Progenitor cell of endocrine pancreas (in vitro differentiated cells): ENCODE measurements around the gene MRRF. TPM values are rescaled to one million over a fixed set of nuclear protein-coding genes. Genes with fewer than 3 reads are reported as not detected.

Experiments
- DNase-seq: peaks from one replicate; pipeline ENCODE4 v3.0.0; 2021; ENCODE audit warnings: low spot score; ENCODE audit not compliant: unreplicated experiment
- H3K27ac Mint-ChIP-seq: 2 replicates; pipeline ENCODE4 v1.8.0; 2021; ENCODE audit warnings: mild to moderate bottlenecking, moderate library complexity, mixed read lengths
- H3K27me3 Mint-ChIP-seq: 2 replicates; pipeline ENCODE4 v1.8.0; 2021; ENCODE audit warnings: mixed read lengths
- H3K36me3 Mint-ChIP-seq: 2 replicates; pipeline ENCODE4 v1.8.0; 2022; ENCODE audit warnings: mixed read lengths; ENCODE audit not compliant: insufficient read depth
- H3K4me1 Mint-ChIP-seq: 2 replicates; pipeline ENCODE4 v1.8.0; 2021; ENCODE audit warnings: low read depth, mixed read lengths
- H3K4me3 Mint-ChIP-seq: 2 replicates; pipeline ENCODE4 v1.8.0; 2021; ENCODE audit warnings: low read depth, mild to moderate bottlenecking, moderate library complexity, mixed read lengths
- H3K9me3 Mint-ChIP-seq: 2 replicates; pipeline ENCODE4 v1.8.0; 2021; ENCODE audit warnings: low read depth, mixed read lengths
- CTCF ChIP-seq: fragments of 200-600 bp; sonication (generic); IDR thresholded peaks from one replicate; pipeline ENCODE4 v1.5.0; 2021; ENCODE audit warnings: antibody characterized with exemption, mild to moderate bottlenecking; ENCODE audit not compliant: unreplicated experiment
- total RNA-seq: library from RNA; stranded (reverse); gene quantifications from 2 replicates; pipeline ENCODE4 v1.2.1, GENCODE V29; 2021

The MRRF gene
- total RNA-seq, 1 donor from 2014 or later, result 34.3 TPM

DNA sequence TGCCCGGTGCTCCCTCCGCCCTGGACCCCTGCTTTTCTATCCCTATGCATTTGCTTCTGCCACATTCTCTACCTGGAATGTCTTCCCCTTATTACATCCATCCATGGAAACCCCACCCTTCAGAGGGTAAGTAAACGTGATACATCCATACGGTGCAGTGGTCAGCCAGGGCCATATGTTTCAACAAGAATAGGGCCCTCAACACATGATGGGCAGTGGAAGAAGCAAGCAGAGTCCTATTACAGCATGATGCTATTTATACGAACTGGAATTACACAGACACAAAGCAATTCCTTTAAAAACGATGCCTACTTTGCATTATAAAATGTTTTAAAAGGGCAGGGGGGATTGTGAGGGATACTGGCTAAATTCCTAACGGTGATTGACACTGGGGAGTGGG is 68.0 kb downstream of the MRRF start:
- no peaks in the 10 kb centered on the region for H3K36me3 Mint-ChIP-seq
- peaks cover 18% of the 10 kb centered on the region for H3K27me3 Mint-ChIP-seq
- no peak for TF ChIP-seq CTCF
- no peak overlapping the region for H3K4me3 Mint-ChIP-seq
- H3K9me3 Mint-ChIP-seq, result no peaks in the 10 kb centered on the region
- no peaks in the 10 kb centered on the region for H3K4me1 Mint-ChIP-seq
- no peak for DNase-seq
- H3K27ac Mint-ChIP-seq, result no peak overlapping the region

DNA sequence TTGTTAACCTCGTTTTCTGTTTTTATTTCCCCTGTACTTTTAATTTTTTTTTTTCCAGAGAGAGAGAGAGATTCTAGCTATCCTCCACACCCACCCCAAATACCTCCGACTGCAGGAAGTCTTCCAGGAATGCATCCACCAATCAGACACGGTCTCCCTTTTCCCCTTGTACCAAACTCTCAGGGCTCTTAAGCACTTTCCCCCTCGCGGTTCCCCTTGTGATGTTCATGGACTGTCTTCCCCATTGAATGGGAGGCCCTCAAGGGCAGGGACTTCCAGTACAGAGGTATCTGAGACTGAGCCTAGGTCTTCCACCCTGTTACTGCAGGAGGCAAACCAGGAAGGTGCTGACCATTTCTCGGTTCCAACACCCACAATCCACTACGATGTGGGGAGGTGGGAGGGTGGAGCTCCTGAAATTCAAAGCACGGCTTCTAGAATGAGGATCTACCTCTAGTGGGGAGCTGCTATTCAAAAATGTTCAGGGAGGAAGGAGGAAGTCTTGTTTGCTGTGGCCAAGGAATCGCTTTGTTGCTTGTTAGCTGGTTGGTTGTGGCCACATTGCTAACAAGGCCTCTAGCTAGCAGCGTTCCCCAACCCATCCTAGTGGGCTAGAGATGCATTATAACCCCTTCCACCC is 68.6 kb downstream of the MRRF start:
- no peaks in the 10 kb centered on the region for H3K4me1 Mint-ChIP-seq
- no peaks in the 10 kb centered on the region for H3K9me3 Mint-ChIP-seq
- TF ChIP-seq CTCF, result no peak
- no peak for DNase-seq
- H3K4me3 Mint-ChIP-seq, result no peak overlapping the region
- H3K27me3 Mint-ChIP-seq, result peaks cover 25% of the 10 kb centered on the region
- no peak overlapping the region for H3K27ac Mint-ChIP-seq
- no peaks in the 10 kb centered on the region for H3K36me3 Mint-ChIP-seq

DNA sequence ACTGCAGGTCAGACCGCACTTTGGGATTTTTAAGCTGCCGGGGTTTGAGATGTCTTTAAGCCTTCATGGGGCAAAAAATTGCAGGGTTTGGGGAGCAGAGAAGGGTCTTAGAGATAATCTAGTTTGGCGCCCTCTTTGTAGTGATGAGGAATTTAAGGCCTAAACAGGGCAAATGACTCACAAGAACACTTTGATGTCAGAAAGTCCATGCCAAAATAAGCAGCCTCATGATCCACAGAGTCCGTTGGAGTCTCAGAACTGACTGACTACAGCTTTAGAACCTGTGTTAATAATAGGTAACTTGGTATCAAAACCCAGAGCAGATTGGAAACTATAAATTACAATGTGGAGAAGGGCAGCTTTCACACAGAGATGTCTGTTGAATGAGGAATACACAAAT is 70.2 kb downstream of the MRRF start:
- H3K4me3 Mint-ChIP-seq, result no peak overlapping the region
- H3K4me1 Mint-ChIP-seq, result no peaks in the 10 kb centered on the region
- H3K27ac Mint-ChIP-seq, result no peak overlapping the region
- H3K9me3 Mint-ChIP-seq, result no peaks in the 10 kb centered on the region
- H3K27me3 Mint-ChIP-seq, result peaks cover 40% of the 10 kb centered on the region
- DNase-seq, result no peak
- TF ChIP-seq CTCF, result no peak
- H3K36me3 Mint-ChIP-seq, result no peaks in the 10 kb centered on the region

- peaks cover 47% of the 10 kb centered on the region for H3K27me3 Mint-ChIP-seq
- H3K36me3 Mint-ChIP-seq, result no peaks in the 10 kb centered on the region
- no peaks in the 10 kb centered on the region for H3K9me3 Mint-ChIP-seq
- no peak for DNase-seq
- no peak for TF ChIP-seq CTCF
- H3K4me3 Mint-ChIP-seq, result no peak overlapping the region
- no peaks in the 10 kb centered on the region for H3K4me1 Mint-ChIP-seq
- H3K27ac Mint-ChIP-seq, result no peak overlapping the region
Measured at GRCh38 chr9:122336189-122336588, 71.5 kb downstream of the MRRF start.

- Mint-ChIP-seq H3K4me1 (no peaks in the 10 kb centered on the region), H3K36me3 (no peaks in the 10 kb centered on the region), H3K9me3 (no peaks in the 10 kb centered on the region), H3K27ac (no peak overlapping the region), H3K27me3 (peaks cover 44% of the 10 kb centered on the region), H3K4me3 (no peak overlapping the region)
- no peak for TF ChIP-seq CTCF
- no peak for DNase-seq
Measured at GRCh38 chr9:122336866-122337555, 72.3 kb downstream of the MRRF start.
